Upper lobe of left lung (tissue), 6 donors: ENCODE measurements around the gene DBNDD1. TPM values are rescaled to one million over a fixed set of nuclear protein-coding genes. Genes with fewer than 3 reads are reported as not detected.

Experiments used
- ATAC-seq, 2 donors: fragments of 200-7000 bp; cut with Tn5 transposase; one replicate each; pipeline ENCODE4 v1.9.1; 2022; ENCODE audit warnings: mild to moderate bottlenecking in 2 of 2, moderate library complexity in 2 of 2; ENCODE audit not compliant: low FRiP score in 2 of 2
- DNase-seq, 2 donors: peaks; one replicate each; pipeline ENCODE4 v3.0.0-alpha.2; 2019 to 2020
- H3K27ac ChIP-seq, 4 donors: fragments of 200-600 bp; sonication (generic); one replicate each; pipeline ENCODE4 v1.5.1; 2016 to 2019
- H3K27me3 ChIP-seq, 4 donors: fragments of 200-600 bp; sonication (generic); one replicate each; pipeline ENCODE4 v1.5.1; 2017 to 2019
- H3K36me3 ChIP-seq, 4 donors: fragments of 200-600 bp; sonication (generic); one replicate each; pipeline ENCODE4 v1.5.1; 2016 to 2019
- H3K4me1 ChIP-seq, 4 donors: fragments of 200-600 bp; sonication (generic); one replicate each; pipeline ENCODE4 v1.5.1; 2018 to 2019
- H3K4me3 ChIP-seq, 4 donors: fragments of 200-600 bp; sonication (generic); one replicate each; pipeline ENCODE4 v1.5.1; 2017 to 2019; ENCODE audit warnings: mild to moderate bottlenecking in 2 of 4, moderate library complexity in 1 of 4
- H3K9me3 ChIP-seq, 4 donors: fragments of 200-600 bp; sonication (generic); one replicate each; pipeline ENCODE4 v1.5.1; 2018 to 2019
- EP300 ChIP-seq, 4 donors: sonication (generic); formaldehyde crosslinking; IDR thresholded peaks; one replicate each; pipeline ENCODE4 v1.5.1; 2017; ENCODE audit warnings: antibody characterized with exemption in 4 of 4, control low read depth in 2 of 4
- POLR2A ChIP-seq, 4 donors: fragments of 450-650 bp; IDR thresholded peaks; one replicate each; pipeline ENCODE4 v1.5.1; 2016 to 2017; ENCODE audit warnings: antibody characterized with exemption in 4 of 4, mild to moderate bottlenecking in 2 of 4
- POLR2AphosphoS5 ChIP-seq, 2 donors: sonication (generic); formaldehyde crosslinking; IDR thresholded peaks; one replicate each; pipeline ENCODE4 v1.5.1; 2017; ENCODE audit warnings: antibody characterized with exemption in 2 of 2
- WGBS, 2 donors: methylation state at CpG; one replicate each; pipeline ENCODE4 v1.1.5; 2017 to 2018; 5-methylcytosine and 5-hydroxymethylcytosine counted together
- total RNA-seq, 6 donors: library from RNA; depleted of rRNA in 4 of 6; stranded (reverse); fragments of >200 nt in 4 of 6; gene quantifications; one replicate each; pipeline versions ENCODE4 v1.1.0 to v1.2.1, GENCODE V29; 2016 to 2021
- TF ChIP-seq, protein P1 (sequence below), 6 experiments: fragments of 450-650 bp in 4 of 6; fragments of 200-600 bp in 2 of 6; sonication (generic) in 2 of 6; IDR thresholded peaks; one replicate each; pipeline ENCODE4 v1.5.1; 2016 to 2019; ENCODE audit warnings: antibody characterized with exemption in 6 of 6
- donor health status: DM: no; HTN: no; CAD: no; lungs with moderate emphysema.
- donor health status: DM: no; HTN: yes; CAD: no; lungs with severe emphysema.

Gene DBNDD1
- total RNA-seq, 6 donors from 2014 or later: 4.6 to 23.2 (median 11.1) TPM

- ATAC-seq (peak in 1 of 2 donors; percentile 2), DNase-seq (no peak)
- H3K27me3 ChIP-seq: no peaks in the 10 kb centered on the region
- H3K4me3 ChIP-seq: peak overlapping the region in 3 of 4 donors; percentile 18 to 33 (median 22)
- peaks cover 0 to 6% (median 2%) of the 10 kb centered on the region in 4 donors for H3K4me1 ChIP-seq
- H3K9me3 ChIP-seq: no peaks in the 10 kb centered on the region
- no peak for TF ChIP-seq EP300 (IDR thresholded peaks at IDR 0.05)
- peak in 1 of 4 donors; percentile 9 for TF ChIP-seq POLR2A (IDR thresholded peaks at IDR 0.05)
- no peak for TF ChIP-seq POLR2AphosphoS5 (IDR thresholded peaks at IDR 0.05)
- peak overlapping the region; percentile 51 to 77 (median 73) for H3K27ac ChIP-seq
- WGBS, 2 donors: 79 to 81% methylated on average over 14 to 23 of the region's 23 CpGs
- peaks cover 0 to 67% (median 33%) of the 10 kb centered on the region in 4 donors for H3K36me3 ChIP-seq
These were observed 62.0 kb downstream of the DBNDD1 start for GRCh38 chr16:89957216-89957785.

DNA sequence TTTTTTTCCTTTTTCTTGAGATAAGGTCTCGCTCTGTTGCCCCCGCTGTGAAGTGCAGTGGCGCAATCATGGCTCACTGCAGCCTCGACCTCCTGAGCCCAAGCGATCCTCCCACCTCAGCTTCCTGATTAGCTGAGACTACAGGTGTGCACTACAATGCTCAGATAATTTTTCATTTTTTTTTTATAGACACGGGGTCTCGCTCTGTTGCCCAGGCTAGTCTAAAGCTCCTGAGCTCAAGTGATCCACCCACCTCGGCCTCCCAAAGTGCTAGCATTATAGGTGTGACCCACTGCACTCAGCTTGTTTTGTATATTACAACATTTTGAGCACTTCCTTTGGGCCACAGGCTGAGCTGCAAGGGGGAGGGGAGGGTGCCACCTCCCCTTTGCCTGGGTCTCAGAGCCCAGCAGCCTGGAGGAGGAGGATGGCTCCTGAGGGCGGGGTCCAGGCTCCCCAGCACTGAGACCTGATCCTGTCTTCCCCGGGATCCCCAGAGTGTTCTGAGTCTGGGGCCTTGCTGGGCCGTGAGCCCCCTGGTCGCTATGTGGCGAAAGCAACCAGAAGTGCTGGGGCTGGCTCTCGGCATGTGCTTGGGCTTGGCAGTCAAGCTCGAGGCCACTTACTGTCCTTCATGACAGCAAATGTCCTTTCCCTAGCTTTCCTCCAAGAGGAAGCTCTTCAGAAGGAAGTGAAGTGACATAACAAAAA is 62.6 kb downstream of the DBNDD1 start:
- Histone ChIP-seq H3K4me1 (peaks cover 0 to 6% (median 2%) of the 10 kb centered on the region in 4 donors), H3K9me3 (no peaks in the 10 kb centered on the region), H3K27ac (peak overlapping the region; percentile 51 to 77 (median 73)), H3K27me3 (no peaks in the 10 kb centered on the region), H3K4me3 (peak overlapping the region in 1 of 4 donors; percentile 33), H3K36me3 (peaks cover 0 to 61% (median 31%) of the 10 kb centered on the region in 4 donors)
- 75 to 84% methylated on average over 14 to 15 of the region's 15 CpGs for WGBS, 2 donors
- ATAC-seq: peak in 1 of 2 donors; percentile 45
- no peak for DNase-seq
- TF ChIP-seq POLR2AphosphoS5 (IDR thresholded peaks at IDR 0.05) (no peak), EP300 (IDR thresholded peaks at IDR 0.05) (no peak), POLR2A (IDR thresholded peaks at IDR 0.05) (no peak)
- TF ChIP-seq, protein P1, sequence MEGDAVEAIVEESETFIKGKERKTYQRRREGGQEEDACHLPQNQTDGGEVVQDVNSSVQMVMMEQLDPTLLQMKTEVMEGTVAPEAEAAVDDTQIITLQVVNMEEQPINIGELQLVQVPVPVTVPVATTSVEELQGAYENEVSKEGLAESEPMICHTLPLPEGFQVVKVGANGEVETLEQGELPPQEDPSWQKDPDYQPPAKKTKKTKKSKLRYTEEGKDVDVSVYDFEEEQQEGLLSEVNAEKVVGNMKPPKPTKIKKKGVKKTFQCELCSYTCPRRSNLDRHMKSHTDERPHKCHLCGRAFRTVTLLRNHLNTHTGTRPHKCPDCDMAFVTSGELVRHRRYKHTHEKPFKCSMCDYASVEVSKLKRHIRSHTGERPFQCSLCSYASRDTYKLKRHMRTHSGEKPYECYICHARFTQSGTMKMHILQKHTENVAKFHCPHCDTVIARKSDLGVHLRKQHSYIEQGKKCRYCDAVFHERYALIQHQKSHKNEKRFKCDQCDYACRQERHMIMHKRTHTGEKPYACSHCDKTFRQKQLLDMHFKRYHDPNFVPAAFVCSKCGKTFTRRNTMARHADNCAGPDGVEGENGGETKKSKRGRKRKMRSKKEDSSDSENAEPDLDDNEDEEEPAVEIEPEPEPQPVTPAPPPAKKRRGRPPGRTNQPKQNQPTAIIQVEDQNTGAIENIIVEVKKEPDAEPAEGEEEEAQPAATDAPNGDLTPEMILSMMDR (IDR thresholded peaks at IDR 0.05): no peak

DNA sequence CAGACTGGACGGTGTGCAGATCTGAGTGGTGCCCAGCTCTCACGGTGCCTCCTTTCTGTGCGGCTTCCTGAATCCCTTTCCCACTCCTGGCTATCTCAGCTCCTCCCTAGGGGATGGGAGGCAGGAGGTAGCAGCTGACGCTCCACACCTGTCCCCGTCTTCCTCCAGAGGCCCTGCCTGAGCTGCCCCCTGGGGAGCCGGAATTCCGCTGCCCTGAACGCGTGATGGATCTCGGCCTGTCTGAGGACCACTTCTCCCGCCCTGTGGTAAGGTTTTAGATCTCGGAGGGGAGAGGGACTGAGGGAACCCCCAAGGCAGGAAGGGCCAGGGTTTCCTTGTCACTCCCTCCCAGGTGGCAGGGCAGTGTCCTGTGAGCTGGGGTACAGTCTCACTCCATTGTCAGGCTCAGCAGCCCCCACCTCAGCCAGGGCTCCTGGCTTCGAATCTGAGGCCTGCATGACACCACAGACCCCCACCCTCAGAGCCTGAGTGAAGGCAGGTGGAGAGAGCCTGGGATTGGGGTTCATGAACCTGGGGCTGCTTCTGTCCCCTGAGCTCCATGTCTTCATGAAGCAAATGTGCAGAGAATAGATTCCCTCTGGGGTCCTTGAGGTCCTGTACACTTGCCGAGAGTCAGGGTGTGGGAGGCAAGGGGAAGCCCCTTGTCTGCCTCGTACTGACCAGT is 64.1 kb downstream of the DBNDD1 start:
- no peak for TF ChIP-seq POLR2AphosphoS5 (IDR thresholded peaks at IDR 0.05)
- TF ChIP-seq, protein P1 (IDR thresholded peaks at IDR 0.05): no peak
- TF ChIP-seq POLR2A (IDR thresholded peaks at IDR 0.05): no peak
- TF ChIP-seq EP300 (IDR thresholded peaks at IDR 0.05): no peak
- ATAC-seq (no peak), DNase-seq (no peak)
- WGBS, 2 donors: 90 to 93% methylated on average over 9 to 15 of the region's 15 CpGs
- Histone ChIP-seq H3K4me3 (no peak overlapping the region), H3K4me1 (peaks cover 0 to 6% (median 2%) of the 10 kb centered on the region in 4 donors), H3K9me3 (no peaks in the 10 kb centered on the region), H3K27me3 (no peaks in the 10 kb centered on the region), H3K27ac (no peak overlapping the region), H3K36me3 (peaks cover 0 to 46% (median 23%) of the 10 kb centered on the region in 4 donors)

Other genes starting within 250 kb of the DBNDD1 start
- 10 to 100 TPM in 4 of 6 donors, 1 to 10 TPM in 2; 5.5 to 25.1 (median 12.1) TPM for gene FANCA, start 202.8 kb downstream of the DBNDD1 start, total RNA-seq
- gene SPIRE2, start 191.0 kb downstream of the DBNDD1 start, total RNA-seq: 10 to 100 TPM in 4 of 6 donors, 1 to 10 TPM in 2; 6.1 to 52.4 (median 14.7) TPM
- gene TCF25, start 145.9 kb downstream of the DBNDD1 start, total RNA-seq: 1,000 to 10,000 TPM in 1 of 6 donors, 100 to 1,000 TPM in 5; 132 to 1,060 (median 211) TPM
- gene MC1R, start 100.6 kb downstream of the DBNDD1 start, total RNA-seq: 10 to 100 TPM in 2 of 6 donors, 1 to 10 TPM in 4; 4.9 to 44.0 (median 7.0) TPM
- gene TUBB3, start 96.1 kb downstream of the DBNDD1 start, total RNA-seq: 1 to 10 TPM in 3 of 6 donors, under 1 TPM in 2, not detected in 1; 0.33 to 9.2 (median 2.1) TPM
- gene DEF8, start 70.7 kb downstream of the DBNDD1 start, total RNA-seq: 100 to 1,000 TPM in 2 of 6 donors, 10 to 100 TPM in 4; 45.7 to 671 (median 80.5) TPM
- gene PRDM7, start 57.9 kb upstream of the DBNDD1 start, total RNA-seq: not detected